ENCODE results near the gene MPPED1.

MPPED1 gene

DNA sequence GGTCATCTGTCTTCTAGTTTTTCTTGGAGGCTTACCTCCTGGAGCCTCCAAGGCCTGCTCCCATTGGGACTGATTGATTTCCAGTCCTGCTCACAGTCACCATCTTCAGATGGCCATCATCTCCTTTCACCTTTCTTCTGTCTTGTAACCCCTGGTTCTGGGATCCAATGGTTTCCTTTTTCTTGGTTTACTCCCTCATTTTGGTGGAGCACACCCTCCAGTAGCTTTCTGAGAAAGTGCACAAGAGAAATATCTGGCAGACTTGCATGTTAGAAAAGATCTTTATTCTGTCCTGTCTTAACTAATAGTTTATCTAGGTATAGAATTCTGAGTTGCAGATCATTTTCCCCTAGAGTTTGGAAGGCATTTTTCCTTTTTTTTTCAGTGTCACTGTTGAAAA, 50.9 kb downstream of the MPPED1 start:
- H3K36me3 ChIP-seq (ENCODE audit: insufficient read depth, low read length), result no peaks in the 10 kb centered on the region
- H3K4me3 ChIP-seq (ENCODE audit: low read depth in 1 of 2, low read length in 2 of 2), result no peak overlapping the region
- H3K27me3 ChIP-seq (ENCODE audit: control insufficient read depth in 1 of 2, insufficient read depth in 2 of 2, low read length in 2 of 2), result no peaks in the 10 kb centered on the region
- H3K4me1 ChIP-seq (ENCODE audit: insufficient read depth, low read length), result no peaks in the 10 kb centered on the region
- no peak overlapping the region for H3K9ac ChIP-seq (ENCODE audit: low read length)
- no peak overlapping the region for H3K27ac ChIP-seq (ENCODE audit: low read depth, low read length)
- H3K9me3 ChIP-seq (ENCODE audit: low read length), result no peaks in the 10 kb centered on the region

GRCh38 chr22:43464809-43465208, 53.0 kb downstream of the MPPED1 start:
- Histone ChIP-seq H3K4me3 (ENCODE audit: low read depth in 1 of 2, low read length in 2 of 2) (no peak overlapping the region), H3K4me1 (ENCODE audit: insufficient read depth, low read length) (no peaks in the 10 kb centered on the region), H3K9me3 (ENCODE audit: low read length) (no peaks in the 10 kb centered on the region), H3K9ac (ENCODE audit: low read length) (no peak overlapping the region), H3K36me3 (ENCODE audit: insufficient read depth, low read length) (no peaks in the 10 kb centered on the region), H3K27ac (ENCODE audit: low read depth, low read length) (no peak overlapping the region), H3K27me3 (ENCODE audit: control insufficient read depth in 1 of 2, insufficient read depth in 2 of 2, low read length in 2 of 2) (no peaks in the 10 kb centered on the region)

- no peaks in the 10 kb centered on the region for H3K9me3 ChIP-seq (ENCODE audit: low read length)
- H3K9ac ChIP-seq (ENCODE audit: low read length), result no peak overlapping the region
- H3K27ac ChIP-seq (ENCODE audit: low read depth, low read length), result no peak overlapping the region
- H3K36me3 ChIP-seq (ENCODE audit: insufficient read depth, low read length), result no peaks in the 10 kb centered on the region
- H3K4me1 ChIP-seq (ENCODE audit: insufficient read depth, low read length), result no peaks in the 10 kb centered on the region
- no peaks in the 10 kb centered on the region for H3K27me3 ChIP-seq (ENCODE audit: control insufficient read depth in 1 of 2, insufficient read depth in 2 of 2, low read length in 2 of 2)
- no peak overlapping the region for H3K4me3 ChIP-seq (ENCODE audit: low read depth in 1 of 2, low read length in 2 of 2)
These were observed 53.6 kb downstream of the MPPED1 start for GRCh38 chr22:43465291-43466015.

DNA sequence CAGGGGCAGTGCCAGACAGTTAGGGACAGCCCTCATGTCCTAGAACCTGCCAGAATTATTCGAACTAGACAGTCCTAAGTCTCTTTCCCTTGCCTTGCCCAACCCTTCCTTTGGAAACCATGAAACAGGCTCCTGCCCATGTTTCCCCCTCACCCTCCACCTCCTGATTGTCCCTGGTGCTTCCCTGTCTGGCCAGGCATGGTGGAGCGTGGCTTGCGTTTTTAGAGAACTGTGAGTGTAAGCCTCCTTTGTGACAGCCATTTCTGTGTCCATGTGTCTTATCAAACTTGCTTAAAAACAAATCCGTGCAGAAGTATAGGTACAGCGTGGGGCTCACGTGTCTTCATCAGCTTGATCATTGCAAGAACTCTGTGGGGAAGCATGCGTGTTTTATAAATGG, 54.9 kb downstream of the MPPED1 start:
- H3K4me3 ChIP-seq (ENCODE audit: low read depth in 1 of 2, low read length in 2 of 2), result no peak overlapping the region
- no peak overlapping the region for H3K9ac ChIP-seq (ENCODE audit: low read length)
- no peaks in the 10 kb centered on the region for H3K9me3 ChIP-seq (ENCODE audit: low read length)
- H3K4me1 ChIP-seq (ENCODE audit: insufficient read depth, low read length), result no peaks in the 10 kb centered on the region
- no peaks in the 10 kb centered on the region for H3K36me3 ChIP-seq (ENCODE audit: insufficient read depth, low read length)
- H3K27me3 ChIP-seq (ENCODE audit: control insufficient read depth in 1 of 2, insufficient read depth in 2 of 2, low read length in 2 of 2), result no peaks in the 10 kb centered on the region
- H3K27ac ChIP-seq (ENCODE audit: low read depth, low read length), result no peak overlapping the region

GRCh38 chr22:43467216-43467940, 55.6 kb downstream of the MPPED1 start:
- H3K27me3 ChIP-seq (ENCODE audit: control insufficient read depth in 1 of 2, insufficient read depth in 2 of 2, low read length in 2 of 2), result no peaks in the 10 kb centered on the region
- no peaks in the 10 kb centered on the region for H3K9me3 ChIP-seq (ENCODE audit: low read length)
- H3K4me3 ChIP-seq (ENCODE audit: low read depth in 1 of 2, low read length in 2 of 2), result no peak overlapping the region
- no peaks in the 10 kb centered on the region for H3K36me3 ChIP-seq (ENCODE audit: insufficient read depth, low read length)
- no peak overlapping the region for H3K27ac ChIP-seq (ENCODE audit: low read depth, low read length)
- no peaks in the 10 kb centered on the region for H3K4me1 ChIP-seq (ENCODE audit: insufficient read depth, low read length)
- no peak overlapping the region for H3K9ac ChIP-seq (ENCODE audit: low read length)

DNA sequence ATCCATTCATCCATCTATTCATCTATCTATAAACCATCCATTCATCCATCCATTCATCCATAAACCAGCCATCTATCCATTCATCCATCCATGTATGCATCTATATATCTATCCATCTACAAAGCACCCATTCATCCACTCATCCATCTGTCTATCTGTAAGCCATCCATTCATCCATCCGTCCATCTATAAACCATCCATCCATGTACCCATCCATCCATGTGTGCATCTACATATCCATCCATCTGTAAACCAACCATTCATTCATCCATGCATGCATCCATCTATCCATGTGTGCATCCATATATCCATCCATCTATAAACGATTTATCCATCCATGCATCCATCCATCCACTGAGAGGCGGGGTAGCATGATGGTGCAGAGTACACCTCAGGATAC, 58.4 kb downstream of the MPPED1 start:
- no peak overlapping the region for H3K4me3 ChIP-seq (ENCODE audit: low read depth in 1 of 2, low read length in 2 of 2)
- H3K9ac ChIP-seq (ENCODE audit: low read length), result no peak overlapping the region
- peaks cover 0 to 5% of the 10 kb centered on the region in 2 donors for H3K27me3 ChIP-seq (ENCODE audit: control insufficient read depth in 1 of 2, insufficient read depth in 2 of 2, low read length in 2 of 2)
- H3K9me3 ChIP-seq (ENCODE audit: low read length), result no peaks in the 10 kb centered on the region
- H3K27ac ChIP-seq (ENCODE audit: low read depth, low read length), result no peak overlapping the region
- H3K36me3 ChIP-seq (ENCODE audit: insufficient read depth, low read length), result no peaks in the 10 kb centered on the region
- no peaks in the 10 kb centered on the region for H3K4me1 ChIP-seq (ENCODE audit: insufficient read depth, low read length)

DNA sequence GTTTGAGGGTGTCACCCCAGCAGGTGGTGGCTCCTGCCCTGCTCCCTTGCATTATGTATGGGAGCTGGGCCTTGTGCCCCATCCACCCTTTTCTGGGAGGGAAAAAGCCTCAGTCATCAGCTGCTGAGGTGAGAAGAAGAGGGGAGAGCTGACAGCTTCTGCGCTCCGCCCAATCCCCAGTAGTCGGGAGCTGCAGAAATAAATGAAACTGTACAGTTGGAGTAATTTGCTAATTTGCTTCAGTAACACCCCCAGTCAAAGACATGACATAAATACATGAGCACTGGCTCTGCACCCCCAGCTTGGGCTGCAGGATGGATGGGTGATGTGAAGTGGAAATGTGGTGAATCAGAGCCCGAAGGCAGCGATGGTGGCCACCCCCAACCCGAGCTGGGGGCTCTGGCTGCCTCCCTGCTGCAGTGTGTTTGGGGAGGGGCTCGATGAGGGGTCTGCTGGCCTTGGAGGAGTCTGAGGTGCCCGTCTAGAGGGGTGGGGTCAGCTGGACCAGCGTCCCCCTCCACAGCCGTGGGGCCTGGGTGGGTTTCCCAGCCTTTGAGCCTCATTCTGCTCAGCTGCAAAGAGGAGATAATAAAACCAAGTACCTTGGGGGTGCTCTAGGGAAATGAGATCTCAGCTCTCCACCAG, 59.2 kb downstream of the MPPED1 start:
- peaks cover 0 to 5% of the 10 kb centered on the region in 2 donors for H3K27me3 ChIP-seq (ENCODE audit: control insufficient read depth in 1 of 2, insufficient read depth in 2 of 2, low read length in 2 of 2)
- H3K9ac ChIP-seq (ENCODE audit: low read length), result no peak overlapping the region
- H3K4me1 ChIP-seq (ENCODE audit: insufficient read depth, low read length), result no peaks in the 10 kb centered on the region
- no peaks in the 10 kb centered on the region for H3K9me3 ChIP-seq (ENCODE audit: low read length)
- no peak overlapping the region for H3K4me3 ChIP-seq (ENCODE audit: low read depth in 1 of 2, low read length in 2 of 2)
- H3K36me3 ChIP-seq (ENCODE audit: insufficient read depth, low read length), result no peaks in the 10 kb centered on the region
- H3K27ac ChIP-seq (ENCODE audit: low read depth, low read length), result no peak overlapping the region

GRCh38 chr22:43471606-43472135, 59.9 kb downstream of the MPPED1 start:
- H3K27ac ChIP-seq (ENCODE audit: low read depth, low read length), result no peak overlapping the region
- H3K9ac ChIP-seq (ENCODE audit: low read length), result no peak overlapping the region
- no peaks in the 10 kb centered on the region for H3K9me3 ChIP-seq (ENCODE audit: low read length)
- H3K27me3 ChIP-seq (ENCODE audit: control insufficient read depth in 1 of 2, insufficient read depth in 2 of 2, low read length in 2 of 2), result peaks cover 0 to 5% of the 10 kb centered on the region in 2 donors
- H3K36me3 ChIP-seq (ENCODE audit: insufficient read depth, low read length), result no peaks in the 10 kb centered on the region
- no peak overlapping the region for H3K4me3 ChIP-seq (ENCODE audit: low read depth in 1 of 2, low read length in 2 of 2)
- H3K4me1 ChIP-seq (ENCODE audit: insufficient read depth, low read length), result no peaks in the 10 kb centered on the region

- H3K27me3 ChIP-seq (ENCODE audit: control insufficient read depth in 1 of 2, insufficient read depth in 2 of 2, low read length in 2 of 2), result peaks cover 0 to 5% of the 10 kb centered on the region in 2 donors
- no peaks in the 10 kb centered on the region for H3K9me3 ChIP-seq (ENCODE audit: low read length)
These were observed 61.2 kb downstream of the MPPED1 start for GRCh38 chr22:43473031-43473430.

GRCh38 chr22:43473441-43473840, 61.6 kb downstream of the MPPED1 start:
- Histone ChIP-seq H3K9me3 (ENCODE audit: low read length) (no peaks in the 10 kb centered on the region), H3K27me3 (ENCODE audit: control insufficient read depth in 1 of 2, insufficient read depth in 2 of 2, low read length in 2 of 2) (peaks cover 0 to 5% of the 10 kb centered on the region in 2 donors), H3K4me1 (ENCODE audit: insufficient read depth, low read length) (no peaks in the 10 kb centered on the region), H3K27ac (ENCODE audit: low read depth, low read length) (no peak overlapping the region), H3K36me3 (ENCODE audit: insufficient read depth, low read length) (no peaks in the 10 kb centered on the region), H3K4me3 (ENCODE audit: low read depth in 1 of 2, low read length in 2 of 2) (no peak overlapping the region), H3K9ac (ENCODE audit: low read length) (no peak overlapping the region)

More at GRCh38 chr22:43473031-43473430, 61.2 kb downstream of the MPPED1 start:
- Histone ChIP-seq H3K27ac (ENCODE audit: low read depth, low read length) (no peak overlapping the region), H3K9ac (ENCODE audit: low read length) (no peak overlapping the region), H3K4me1 (ENCODE audit: insufficient read depth, low read length) (no peaks in the 10 kb centered on the region), H3K36me3 (ENCODE audit: insufficient read depth, low read length) (no peaks in the 10 kb centered on the region), H3K4me3 (ENCODE audit: low read depth in 1 of 2, low read length in 2 of 2) (no peak overlapping the region)
